Glutamatergic neuron (in vitro differentiated cells): Measurements from ENCODE around the gene FAM124B. TPM values are rescaled to one million over a fixed set of nuclear protein-coding genes. Genes with fewer than 3 reads are reported as not detected.

ENCODE experiments used
- DNase-seq: peaks from one replicate; pipeline ENCODE4 v3.0.0; 2022
- H3K27ac Mint-ChIP-seq: one replicate; pipeline ENCODE4 v1.8.0; 2020; ENCODE audit warnings: mild to moderate bottlenecking, mixed read lengths, inconsistent platforms; ENCODE audit not compliant: unreplicated experiment
- H3K27me3 Mint-ChIP-seq: one replicate; pipeline ENCODE4 v1.8.0; 2020; ENCODE audit warnings: mild to moderate bottlenecking, moderate library complexity, mixed read lengths, inconsistent platforms; ENCODE audit not compliant: unreplicated experiment
- H3K36me3 Mint-ChIP-seq: one replicate; pipeline ENCODE4 v1.8.0; 2020; ENCODE audit warnings: mild to moderate bottlenecking, mixed read lengths, inconsistent platforms; ENCODE audit not compliant: unreplicated experiment
- H3K4me1 Mint-ChIP-seq: one replicate; pipeline ENCODE4 v1.8.0; 2020; ENCODE audit warnings: mild to moderate bottlenecking, low read depth, mixed read lengths, inconsistent platforms; ENCODE audit not compliant: unreplicated experiment
- H3K4me3 Mint-ChIP-seq: one replicate; pipeline ENCODE4 v1.8.0; 2020; ENCODE audit warnings: mild to moderate bottlenecking, mixed read lengths, inconsistent platforms; ENCODE audit not compliant: unreplicated experiment
- H3K9me3 Mint-ChIP-seq: one replicate; pipeline ENCODE4 v1.8.0; 2020; ENCODE audit warnings: mild to moderate bottlenecking, moderate library complexity, mixed read lengths, inconsistent platforms; ENCODE audit not compliant: unreplicated experiment
- total RNA-seq: library from RNA; stranded (reverse); fragmentation: NEBNext Ultra II Directional; extraction: Animal tissue kit (Norgen Biotek cat#: 25700); gene quantifications from one replicate; pipeline ENCODE4 v1.2.1, GENCODE V29; 2021; ENCODE audit not compliant: unreplicated experiment
- TF ChIP-seq, protein P1 (sequence below): fragments of 200-600 bp; sonication (generic); IDR thresholded peaks from one replicate; pipeline ENCODE4 v1.5.0; 2021; ENCODE audit not compliant: partially characterized antibody, unreplicated experiment

Gene FAM124B
- total RNA-seq, 1 donor from 2014 or later = 1.3 TPM

DNA sequence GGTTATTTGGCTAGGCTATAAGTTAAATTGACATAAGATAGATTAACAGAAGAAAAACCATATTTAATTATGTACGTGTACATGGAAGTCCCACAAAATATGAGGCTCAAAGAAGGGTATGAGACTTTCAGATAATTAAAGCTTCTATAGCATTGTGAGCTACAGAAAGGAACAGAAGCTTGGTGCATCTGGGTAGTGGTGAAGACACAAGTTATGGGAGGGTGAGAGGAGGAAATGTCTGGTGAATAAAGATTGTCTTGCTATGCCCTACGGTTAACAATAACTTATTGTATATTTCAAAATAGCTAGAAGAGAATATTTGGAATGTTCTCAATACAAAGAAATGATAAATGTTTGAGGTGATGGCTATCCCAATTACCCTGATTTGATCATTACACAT, 6.8 kb upstream of the FAM124B start:
- Mint-ChIP-seq H3K4me3 (no peak overlapping the region), H3K27ac (no peak overlapping the region), H3K9me3 (peaks cover 3% of the 10 kb centered on the region), H3K4me1 (no peaks in the 10 kb centered on the region), H3K27me3 (no peaks in the 10 kb centered on the region), H3K36me3 (peaks cover 5% of the 10 kb centered on the region)
- TF ChIP-seq, protein P1, sequence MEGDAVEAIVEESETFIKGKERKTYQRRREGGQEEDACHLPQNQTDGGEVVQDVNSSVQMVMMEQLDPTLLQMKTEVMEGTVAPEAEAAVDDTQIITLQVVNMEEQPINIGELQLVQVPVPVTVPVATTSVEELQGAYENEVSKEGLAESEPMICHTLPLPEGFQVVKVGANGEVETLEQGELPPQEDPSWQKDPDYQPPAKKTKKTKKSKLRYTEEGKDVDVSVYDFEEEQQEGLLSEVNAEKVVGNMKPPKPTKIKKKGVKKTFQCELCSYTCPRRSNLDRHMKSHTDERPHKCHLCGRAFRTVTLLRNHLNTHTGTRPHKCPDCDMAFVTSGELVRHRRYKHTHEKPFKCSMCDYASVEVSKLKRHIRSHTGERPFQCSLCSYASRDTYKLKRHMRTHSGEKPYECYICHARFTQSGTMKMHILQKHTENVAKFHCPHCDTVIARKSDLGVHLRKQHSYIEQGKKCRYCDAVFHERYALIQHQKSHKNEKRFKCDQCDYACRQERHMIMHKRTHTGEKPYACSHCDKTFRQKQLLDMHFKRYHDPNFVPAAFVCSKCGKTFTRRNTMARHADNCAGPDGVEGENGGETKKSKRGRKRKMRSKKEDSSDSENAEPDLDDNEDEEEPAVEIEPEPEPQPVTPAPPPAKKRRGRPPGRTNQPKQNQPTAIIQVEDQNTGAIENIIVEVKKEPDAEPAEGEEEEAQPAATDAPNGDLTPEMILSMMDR = no peak
- DNase-seq = no peak

DNA sequence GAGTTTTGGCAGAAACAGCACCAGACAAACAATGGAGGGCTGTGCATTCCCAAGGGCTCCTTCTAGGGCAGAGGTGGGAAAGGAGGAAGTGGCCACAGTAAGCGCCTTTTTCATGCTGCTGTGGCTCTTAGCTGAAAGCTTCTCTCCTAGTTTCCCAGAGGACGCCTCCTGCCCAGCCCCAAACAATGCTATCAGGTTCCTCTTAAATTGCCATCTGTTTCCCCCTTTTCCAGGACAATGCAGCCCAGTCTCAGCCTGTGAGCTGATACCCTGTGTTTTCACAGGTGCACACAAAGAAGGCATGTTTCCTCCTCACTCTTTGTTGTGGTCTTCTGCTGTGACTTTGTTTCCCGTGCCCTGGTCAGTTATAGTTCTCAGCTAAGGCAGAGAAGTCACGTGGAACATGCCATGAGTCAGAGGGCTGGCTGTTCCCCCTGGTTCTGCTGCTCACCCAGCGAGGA, 5.4 kb upstream of the FAM124B start:
- Mint-ChIP-seq H3K27ac (no peak overlapping the region), H3K36me3 (peaks cover 5% of the 10 kb centered on the region), H3K4me3 (no peak overlapping the region), H3K27me3 (no peaks in the 10 kb centered on the region), H3K9me3 (peaks cover 3% of the 10 kb centered on the region), H3K4me1 (peaks cover under 1% of the 10 kb centered on the region)
- DNase-seq = no peak
- TF ChIP-seq, protein P1 = no peak

DNA sequence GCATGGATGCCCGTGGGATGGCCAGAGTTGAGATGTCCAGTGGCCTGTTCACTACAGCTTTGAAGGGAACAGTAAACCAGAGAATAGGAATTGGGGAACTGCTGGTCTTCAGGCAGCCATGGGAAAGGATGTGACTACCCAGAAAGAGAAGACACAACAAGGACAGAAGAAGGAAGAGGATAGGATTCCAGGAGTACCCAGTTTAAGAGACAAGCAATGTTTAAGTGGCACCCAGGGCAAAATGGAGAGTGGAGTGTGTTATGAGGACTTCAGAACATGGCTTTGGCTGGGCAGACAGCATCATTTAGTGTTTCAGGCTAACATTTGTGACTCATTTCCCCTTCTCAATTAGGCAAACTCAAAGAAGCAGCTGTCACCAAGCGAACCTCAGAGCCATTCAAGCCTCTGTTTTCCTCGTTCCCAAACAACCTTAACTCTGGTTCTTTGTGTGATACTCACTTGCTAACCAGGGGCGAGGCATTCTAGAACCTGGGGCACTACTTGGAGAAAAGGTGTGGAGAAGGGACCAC, 4.0 kb upstream of the FAM124B start:
- Mint-ChIP-seq H3K36me3 (peaks cover 5% of the 10 kb centered on the region), H3K9me3 (peaks cover 3% of the 10 kb centered on the region), H3K4me1 (peaks cover 4% of the 10 kb centered on the region), H3K27me3 (no peaks in the 10 kb centered on the region), H3K27ac (no peak overlapping the region), H3K4me3 (no peak overlapping the region)
- TF ChIP-seq, protein P1 = no peak
- no peak for DNase-seq

DNA sequence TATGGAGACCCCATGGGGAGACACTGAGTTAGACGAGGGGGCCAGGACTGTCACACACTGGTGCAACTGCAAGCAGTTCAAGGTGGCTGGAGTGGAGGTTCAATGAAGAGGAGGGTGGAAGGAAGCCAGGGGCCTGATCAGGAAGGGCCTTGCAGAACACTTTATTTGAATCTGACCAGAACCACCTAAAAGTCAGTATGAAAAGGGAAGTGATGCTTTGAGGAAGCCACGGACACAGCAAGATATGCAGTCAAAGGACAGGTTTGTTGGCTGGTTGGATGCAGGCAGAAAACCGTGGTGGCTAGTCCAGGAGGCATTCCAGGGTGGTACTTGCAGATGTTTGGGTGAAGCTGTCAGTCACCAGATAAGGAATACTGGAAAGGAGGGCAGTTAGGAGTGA, 3.5 kb upstream of the FAM124B start:
- no peak for DNase-seq
- Mint-ChIP-seq H3K4me1 (peaks cover 4% of the 10 kb centered on the region), H3K9me3 (peaks cover 3% of the 10 kb centered on the region), H3K4me3 (no peak overlapping the region), H3K27me3 (no peaks in the 10 kb centered on the region), H3K36me3 (peaks cover 5% of the 10 kb centered on the region), H3K27ac (no peak overlapping the region)
- TF ChIP-seq, protein P1 = no peak

DNA sequence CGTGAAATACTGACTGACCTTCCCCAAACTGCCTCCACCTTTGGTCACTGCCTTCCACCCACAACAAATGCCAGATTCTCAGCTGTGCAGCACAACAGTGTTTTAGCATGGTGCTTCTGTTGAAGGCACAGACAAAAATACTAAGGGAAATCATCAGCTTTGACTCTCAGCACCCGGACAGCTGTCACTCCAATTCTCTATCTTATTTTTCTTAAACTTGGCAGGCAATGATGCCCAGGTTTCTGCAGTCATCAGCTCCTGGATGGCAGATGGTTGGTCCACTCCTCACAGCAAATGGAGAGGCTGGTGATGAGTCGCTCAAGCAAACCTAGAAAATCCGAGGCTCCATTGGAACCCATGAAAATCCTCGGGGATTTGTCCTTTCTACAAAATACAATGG, 2.9 kb upstream of the FAM124B start:
- Mint-ChIP-seq H3K4me1 (peaks cover 4% of the 10 kb centered on the region), H3K9me3 (peaks cover 3% of the 10 kb centered on the region), H3K27ac (no peak overlapping the region), H3K36me3 (peaks cover 5% of the 10 kb centered on the region), H3K27me3 (no peaks in the 10 kb centered on the region), H3K4me3 (no peak overlapping the region)
- no peak for DNase-seq
- TF ChIP-seq, protein P1 = no peak
